DMS114 treated with DMSO at 0.1 percent for 48 hours (cell line): Measurements from ENCODE around the gene COL23A1.

Experiments
- DNase-seq: peaks from one replicate; lab custom pipeline; 2025; ENCODE audit not compliant: unreplicated experiment; lab: John Stamatoyannopoulos, UW

The COL23A1 gene

GRCh38 chr5:178291969-178292825 is 298.0 kb downstream of the COL23A1 start:
- DNase-seq: no peak

GRCh38 chr5:178291161-178291561 is 299.0 kb downstream of the COL23A1 start:
- no peak for DNase-seq

GRCh38 chr5:178290376-178290775 is 299.8 kb downstream of the COL23A1 start:
- DNase-seq: no peak

GRCh38 chr5:178289438-178289837 is 300.8 kb downstream of the COL23A1 start:
- no peak for DNase-seq

GRCh38 chr5:178288401-178289368 is 301.5 kb downstream of the COL23A1 start:
- DNase-seq: no peak

GRCh38 chr5:178287791-178288105 is 302.4 kb downstream of the COL23A1 start:
- DNase-seq: no peak

GRCh38 chr5:178287091-178287790 is 303.0 kb downstream of the COL23A1 start:
- DNase-seq: no peak

GRCh38 chr5:178286226-178287090 is 303.7 kb downstream of the COL23A1 start:
- DNase-seq: no peak

GRCh38 chr5:178285399-178286225 is 304.6 kb downstream of the COL23A1 start:
- no peak for DNase-seq

GRCh38 chr5:178284996-178285395 is 305.2 kb downstream of the COL23A1 start:
- DNase-seq: no peak

- DNase-seq: no peak
Measured at GRCh38 chr5:178284093-178284675, 306.0 kb downstream of the COL23A1 start.

- no peak for DNase-seq
Measured at GRCh38 chr5:178283520-178283919, 306.7 kb downstream of the COL23A1 start.

- DNase-seq: no peak
Measured at GRCh38 chr5:178282391-178282790, 307.8 kb downstream of the COL23A1 start.

GRCh38 chr5:178281331-178281730 is 308.9 kb downstream of the COL23A1 start:
- no peak for DNase-seq

- no peak for DNase-seq
Measured at GRCh38 chr5:178280631-178281030, 309.6 kb downstream of the COL23A1 start.

- peak; percentile 62 for DNase-seq
Measured at GRCh38 chr5:178279723-178280438, 310.3 kb downstream of the COL23A1 start.

GRCh38 chr5:178279026-178279722 is 311.0 kb downstream of the COL23A1 start:
- DNase-seq: no peak
